Mesendoderm (in vitro differentiated cells): ENCODE results near the gene PPP2R5B.

ENCODE experiments used
- DNase-seq: peaks from one replicate; pipeline ENCODE4 v3.0.0; 2013
- H2AK5ac ChIP-seq: 2 replicates; pipeline ENCODE4 v1.6.1; 2013; ENCODE audit warnings: low read length, inconsistent platforms
- H2BK120ac ChIP-seq: 2 replicates; pipeline ENCODE4 v1.6.1; 2013; ENCODE audit warnings: low read depth, mild to moderate bottlenecking, low read length, moderate library complexity, mixed read lengths
- H2BK15ac ChIP-seq: replicated peaks from 2 replicates; pipeline ENCODE4 v1.6.1; 2013; ENCODE audit warnings: low read depth, mild to moderate bottlenecking, moderate library complexity
- H2BK5ac ChIP-seq: 2 replicates; pipeline ENCODE4 v1.6.1; 2013; ENCODE audit warnings: low read length, inconsistent platforms
- H3K18ac ChIP-seq: 2 replicates; pipeline ENCODE4 v1.6.1; 2013; ENCODE audit warnings: mild to moderate bottlenecking, low read length, mixed read lengths
- H3K23ac ChIP-seq: one replicate; pipeline ENCODE4 v1.6.1; 2013; ENCODE audit warnings: low read length
- H3K27ac ChIP-seq: 2 replicates; pipeline ENCODE4 v1.5.1; 2013; ENCODE audit warnings: low read depth, mild to moderate bottlenecking, inconsistent platforms, low read length, moderate library complexity
- H3K27me3 ChIP-seq: 2 replicates; pipeline ENCODE4 v1.6.1; 2013; ENCODE audit warnings: low read length, control low read depth, mild to moderate bottlenecking, inconsistent platforms; ENCODE audit not compliant: insufficient read depth, poor library complexity
- H3K36me3 ChIP-seq: 2 replicates; pipeline ENCODE4 v1.6.1; 2013; ENCODE audit warnings: low read length, inconsistent platforms; ENCODE audit not compliant: control insufficient read depth, insufficient read depth
- H3K4ac ChIP-seq: one replicate; pipeline ENCODE4 v1.6.1; 2013; ENCODE audit warnings: low read depth, mild to moderate bottlenecking, low read length, moderate library complexity
- H3K4me1 ChIP-seq: 2 replicates; pipeline ENCODE4 v1.6.1; 2013; ENCODE audit warnings: low read depth, low read length, inconsistent platforms; ENCODE audit not compliant: control insufficient read depth
- H3K4me2 ChIP-seq: 2 replicates; pipeline ENCODE4 v1.6.1; 2013; ENCODE audit warnings: low read length
- H3K4me3 ChIP-seq: 2 replicates; pipeline ENCODE4 v1.5.1; 2013; ENCODE audit warnings: mild to moderate bottlenecking, low read length
- H3K56ac ChIP-seq: one replicate; pipeline ENCODE4 v1.6.1; 2013; ENCODE audit warnings: low read length
- H3K79me1 ChIP-seq: 2 replicates; pipeline ENCODE4 v1.6.1; 2013; ENCODE audit warnings: low read length, inconsistent platforms
- H3K79me2 ChIP-seq: 2 replicates; pipeline ENCODE4 v1.6.1; 2013; ENCODE audit warnings: mild to moderate bottlenecking, low read length; ENCODE audit not compliant: control insufficient read depth, insufficient read depth
- H3K9ac ChIP-seq: 2 replicates; pipeline ENCODE4 v1.6.1; 2013; ENCODE audit warnings: low read length, inconsistent platforms
- H4K5ac ChIP-seq: one replicate; pipeline ENCODE4 v1.6.1; 2013; ENCODE audit warnings: low read length
- H4K8ac ChIP-seq: one replicate; pipeline ENCODE4 v1.6.1; 2013; ENCODE audit warnings: low read depth, mild to moderate bottlenecking, control low read depth, low read length, moderate library complexity
- WGBS: extraction: QIAGEN DNeasy Blood & Tissue Kit; methylation state at CpG from one replicate; pipeline ENCODE4 v1.1.7; 2013; ENCODE audit warnings: low lambda C conversion rate, missing lambda C conversion rate; ENCODE audit not compliant: insufficient coverage; ENCODE audit errors: extremely low coverage; 5-methylcytosine and 5-hydroxymethylcytosine counted together

PPP2R5B gene

DNA sequence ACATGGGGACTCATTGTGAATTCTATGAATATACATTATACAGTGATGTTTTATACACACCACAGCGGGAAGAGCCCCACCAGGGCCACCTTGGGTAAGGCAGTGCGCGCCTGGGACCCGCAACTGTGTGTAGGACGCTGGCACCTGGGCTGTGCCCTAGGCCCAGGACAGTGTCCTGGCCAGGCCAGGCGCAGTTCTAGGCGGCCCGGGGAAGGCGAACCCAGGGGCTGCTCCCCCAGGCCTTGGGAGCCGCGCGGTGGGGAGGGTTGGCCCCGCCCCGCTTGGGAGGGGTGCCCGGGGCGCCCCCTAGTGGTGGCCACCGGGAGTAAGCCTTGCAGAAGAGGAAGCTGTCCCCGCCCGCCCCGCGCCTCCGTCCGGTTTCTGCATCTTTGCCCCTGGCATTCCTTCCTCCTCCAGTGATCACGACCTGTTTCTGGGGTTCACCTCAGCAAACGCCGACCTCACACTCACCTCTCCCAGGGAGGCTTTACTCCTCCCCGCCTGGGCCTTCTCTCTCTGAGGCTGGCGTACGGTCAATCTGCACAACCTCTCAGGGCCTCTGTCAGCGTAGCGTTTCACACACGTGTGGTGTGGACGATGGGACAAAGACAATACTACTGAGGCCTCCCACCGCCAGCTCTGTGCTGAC, 36.6 kb upstream of the PPP2R5B start:
- H3K4me3 ChIP-seq = no peak overlapping the region
- DNase-seq = peak; percentile 79
- H4K8ac ChIP-seq = no peak overlapping the region
- H2AK5ac ChIP-seq = no peak overlapping the region
- H3K27ac ChIP-seq = no peak overlapping the region
- no peak overlapping the region for H2BK120ac ChIP-seq
- no peak overlapping the region for H3K23ac ChIP-seq
- H3K4me1 ChIP-seq = no peaks in the 10 kb centered on the region
- H3K79me1 ChIP-seq = no peaks in the 10 kb centered on the region
- H3K79me2 ChIP-seq = no peaks in the 10 kb centered on the region
- H4K5ac ChIP-seq = no peak overlapping the region
- H2BK15ac ChIP-seq = no peak overlapping the region
- peak overlapping the region; percentile 5 for H3K4me2 ChIP-seq
- H3K4ac ChIP-seq = no peak overlapping the region
- peak overlapping the region; percentile 77 for H3K56ac ChIP-seq
- H3K18ac ChIP-seq = no peak overlapping the region
- H3K27me3 ChIP-seq = no peaks in the 10 kb centered on the region
- no peaks in the 10 kb centered on the region for H3K36me3 ChIP-seq
- no CpG with 5 or more reads among the region's 34 CpGs for WGBS
- H2BK5ac ChIP-seq = no peak overlapping the region
- peak overlapping the region; percentile 51 for H3K9ac ChIP-seq

DNA sequence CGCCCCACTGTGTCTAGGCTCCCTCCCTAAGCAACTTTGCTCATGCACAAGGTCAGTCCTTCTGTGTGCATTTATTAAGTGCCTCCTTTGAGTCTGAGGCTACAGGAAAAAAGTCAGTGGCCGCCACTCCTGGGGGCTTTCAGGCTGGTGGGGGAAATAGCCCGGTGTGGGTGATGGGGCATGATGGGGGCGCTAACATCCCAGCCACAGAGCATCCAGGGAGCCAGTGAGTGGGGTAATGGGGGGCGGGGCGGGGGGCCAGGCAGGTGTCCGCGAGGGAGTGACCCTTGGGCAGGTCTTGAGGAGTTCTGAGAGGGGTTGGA, 36.1 kb upstream of the PPP2R5B start:
- H3K79me2 ChIP-seq = no peaks in the 10 kb centered on the region
- H2AK5ac ChIP-seq = no peak overlapping the region
- no peak overlapping the region for H3K18ac ChIP-seq
- H2BK120ac ChIP-seq = no peak overlapping the region
- no peaks in the 10 kb centered on the region for H3K36me3 ChIP-seq
- H4K5ac ChIP-seq = no peak overlapping the region
- no peak overlapping the region for H3K4me3 ChIP-seq
- WGBS = no CpG with 5 or more reads among the region's 8 CpGs
- no peak overlapping the region for H3K4me2 ChIP-seq
- peak overlapping the region; percentile 51 for H3K9ac ChIP-seq
- no peak overlapping the region for H2BK15ac ChIP-seq
- no peaks in the 10 kb centered on the region for H3K79me1 ChIP-seq
- H3K27ac ChIP-seq = no peak overlapping the region
- no peak for DNase-seq
- H2BK5ac ChIP-seq = no peak overlapping the region
- H3K4me1 ChIP-seq = no peaks in the 10 kb centered on the region
- no peak overlapping the region for H3K23ac ChIP-seq
- no peak overlapping the region for H4K8ac ChIP-seq
- no peak overlapping the region for H3K4ac ChIP-seq
- H3K27me3 ChIP-seq = no peaks in the 10 kb centered on the region
- peak overlapping the region; percentile 77 for H3K56ac ChIP-seq

DNA sequence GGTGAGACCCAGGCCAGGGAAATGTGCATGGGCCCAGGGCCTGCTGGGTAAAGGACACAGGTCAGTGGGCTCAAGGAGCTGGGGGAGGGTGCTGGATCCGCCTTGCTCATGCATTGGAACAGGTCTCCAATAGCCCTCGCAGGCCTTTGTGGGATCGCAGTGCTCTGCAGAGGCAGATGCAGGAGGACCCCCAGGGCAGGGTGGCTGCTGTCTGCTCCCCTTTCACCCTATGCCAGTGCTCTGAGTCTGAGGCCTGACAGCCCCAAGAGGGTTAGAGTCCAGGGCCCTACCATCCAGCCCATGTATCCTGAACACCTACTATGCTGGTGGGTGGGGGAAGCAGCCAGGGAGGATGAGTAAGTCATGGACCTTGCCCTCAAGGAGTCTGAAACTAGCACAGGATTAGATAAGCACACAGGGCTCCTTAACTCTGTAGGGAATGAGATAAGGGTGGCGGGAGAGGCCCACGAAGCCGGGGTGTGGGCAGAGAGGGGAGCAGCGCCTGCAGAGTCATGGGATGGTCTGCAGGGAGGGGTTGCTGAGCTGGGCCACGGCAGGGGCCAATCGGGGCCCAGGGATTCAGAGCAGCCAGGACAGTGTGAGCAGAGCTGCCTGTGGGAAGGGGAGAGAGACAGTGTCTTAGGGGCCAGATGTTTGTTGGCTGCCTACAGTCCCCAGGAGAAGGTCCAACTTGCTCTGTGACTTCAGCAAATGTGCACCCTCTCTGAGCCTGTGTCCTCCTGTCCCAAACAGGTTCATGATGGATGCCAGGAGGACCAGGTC, 35.6 kb upstream of the PPP2R5B start:
- peak; percentile 26 for DNase-seq
- H3K27ac ChIP-seq = no peak overlapping the region
- H3K9ac ChIP-seq = no peak overlapping the region
- no peak overlapping the region for H3K23ac ChIP-seq
- no peak overlapping the region for H3K56ac ChIP-seq
- no peak overlapping the region for H2AK5ac ChIP-seq
- no peaks in the 10 kb centered on the region for H3K4me1 ChIP-seq
- WGBS = no CpG with 5 or more reads among the region's 9 CpGs
- no peak overlapping the region for H3K4me3 ChIP-seq
- no peaks in the 10 kb centered on the region for H3K27me3 ChIP-seq
- H2BK5ac ChIP-seq = no peak overlapping the region
- no peaks in the 10 kb centered on the region for H3K79me1 ChIP-seq
- H2BK15ac ChIP-seq = no peak overlapping the region
- no peak overlapping the region for H2BK120ac ChIP-seq
- no peaks in the 10 kb centered on the region for H3K36me3 ChIP-seq
- H4K8ac ChIP-seq = no peak overlapping the region
- no peak overlapping the region for H3K4me2 ChIP-seq
- H3K18ac ChIP-seq = no peak overlapping the region
- H4K5ac ChIP-seq = no peak overlapping the region
- no peak overlapping the region for H3K4ac ChIP-seq
- H3K79me2 ChIP-seq = no peaks in the 10 kb centered on the region

DNA sequence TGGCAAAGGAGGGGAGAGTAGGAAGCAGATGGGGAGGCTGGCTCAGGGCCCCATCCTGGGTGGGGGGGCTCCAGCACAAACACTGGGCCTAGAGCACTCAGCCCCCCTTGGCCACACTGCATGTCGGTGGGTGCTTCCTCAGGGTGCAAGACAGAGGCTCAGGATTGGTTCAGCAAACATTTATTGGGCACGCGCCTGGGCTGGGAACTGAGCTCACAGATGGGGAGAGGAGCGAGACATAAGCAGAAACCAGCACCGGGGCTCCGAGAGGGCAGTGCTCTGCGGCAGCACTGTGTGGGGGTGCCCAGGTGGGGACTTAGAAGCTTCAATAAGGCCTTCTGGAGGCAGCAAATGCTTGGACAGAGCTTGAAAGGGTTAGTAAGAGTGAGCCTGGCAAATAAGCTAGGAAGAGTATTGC, 34.0 kb upstream of the PPP2R5B start:
- no peak overlapping the region for H3K4me3 ChIP-seq
- H3K56ac ChIP-seq = no peak overlapping the region
- H3K79me2 ChIP-seq = no peaks in the 10 kb centered on the region
- H3K4me2 ChIP-seq = no peak overlapping the region
- H3K27me3 ChIP-seq = no peaks in the 10 kb centered on the region
- no peaks in the 10 kb centered on the region for H3K4me1 ChIP-seq
- no peak overlapping the region for H2BK120ac ChIP-seq
- no peak overlapping the region for H3K18ac ChIP-seq
- no peak overlapping the region for H3K4ac ChIP-seq
- no peak overlapping the region for H2BK5ac ChIP-seq
- no peaks in the 10 kb centered on the region for H3K79me1 ChIP-seq
- no peak overlapping the region for H2BK15ac ChIP-seq
- no peak overlapping the region for H4K5ac ChIP-seq
- no peak overlapping the region for H3K23ac ChIP-seq
- no peak overlapping the region for H3K9ac ChIP-seq
- no peaks in the 10 kb centered on the region for H3K36me3 ChIP-seq
- WGBS = no CpG with 5 or more reads among the region's 7 CpGs
- no peak overlapping the region for H3K27ac ChIP-seq
- DNase-seq = no peak
- H2AK5ac ChIP-seq = no peak overlapping the region
- H4K8ac ChIP-seq = no peak overlapping the region

DNA sequence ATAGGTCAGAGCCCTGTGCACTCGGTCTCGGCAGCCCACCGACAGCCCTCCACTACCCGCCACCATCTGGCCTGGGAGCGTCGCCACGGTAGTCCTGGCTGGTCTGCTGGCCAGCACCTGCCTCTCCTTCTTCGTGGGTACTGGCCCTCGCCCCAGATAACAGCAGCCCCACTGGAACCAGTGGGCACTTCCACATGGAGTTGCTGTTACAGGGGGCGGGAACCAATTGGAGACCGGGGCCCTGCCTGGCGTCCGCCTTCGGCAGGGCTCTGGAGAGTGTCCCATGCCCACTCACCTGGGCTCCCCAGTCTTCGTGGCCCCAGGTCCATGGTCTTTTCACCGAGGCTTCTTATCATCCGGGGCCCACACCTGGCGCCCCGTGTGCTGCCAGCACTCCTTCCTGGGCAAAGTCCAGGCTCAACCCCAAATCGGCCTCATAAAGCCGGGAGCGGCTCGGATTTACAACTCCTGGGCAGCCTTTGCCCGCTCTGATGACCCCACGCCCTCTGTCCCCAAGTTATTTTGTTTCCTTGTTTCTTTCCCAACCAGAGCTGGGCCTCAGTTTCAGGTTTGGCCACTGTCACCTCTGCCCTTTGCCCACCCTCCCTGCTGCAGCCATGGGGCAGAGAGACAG, 33.2 kb upstream of the PPP2R5B start:
- Histone ChIP-seq H3K27ac (no peak overlapping the region), H3K56ac (no peak overlapping the region), H3K23ac (no peak overlapping the region), H3K9ac (no peak overlapping the region), H3K4me2 (no peak overlapping the region), H3K4me3 (no peak overlapping the region), H4K8ac (no peak overlapping the region), H2BK120ac (no peak overlapping the region), H2BK5ac (no peak overlapping the region), H4K5ac (no peak overlapping the region), H3K4me1 (no peaks in the 10 kb centered on the region), H3K36me3 (no peaks in the 10 kb centered on the region), H2BK15ac (no peak overlapping the region), H3K18ac (no peak overlapping the region), H2AK5ac (no peak overlapping the region), H3K79me2 (no peaks in the 10 kb centered on the region), H3K79me1 (no peaks in the 10 kb centered on the region), H3K27me3 (no peaks in the 10 kb centered on the region), H3K4ac (no peak overlapping the region)
- WGBS = no CpG with 5 or more reads among the region's 25 CpGs
- no peak for DNase-seq
